DND-41 (cell line): ENCODE results near the gene NIT2.
A peak's percentile ranks its signal among the peaks of the same experiment; 100 is the strongest.
"Not testable (repeated sequence)": the region's sequence is repeated elsewhere in the genome, so short reads cannot be mapped to it uniquely, and the experiment has no call there.

ENCODE experiments used
- ATAC-seq: fragments of 200-7000 bp; cut with Tn5 transposase; 3 replicates; pipeline ENCODE4 v1.9.1; 2021; ENCODE audit warnings: low read depth; ENCODE audit not compliant: insufficient read depth
- DNase-seq: peaks from one replicate; pipeline ENCODE4 v3.0.0-alpha.2; 2020
- H2AFZ ChIP-seq: 2 replicates; pipeline ENCODE4 v1.6.0; 2012; ENCODE audit warnings: low read depth, low read length
- H3K27ac ChIP-seq: 2 replicates; pipeline ENCODE4 v1.5.1; 2012; ENCODE audit warnings: low read length, inconsistent platforms
- H3K27me3 ChIP-seq: fragments of 200-600 bp; sonication (generic); 2 replicates; pipeline ENCODE4 v1.6.0; 2012; ENCODE audit warnings: low read length, mild to moderate bottlenecking, inconsistent platforms; ENCODE audit not compliant: insufficient read depth, poor library complexity
- H3K36me3 ChIP-seq: 2 replicates; pipeline ENCODE4 v1.5.1; 2012; ENCODE audit warnings: low read length, inconsistent platforms; ENCODE audit not compliant: insufficient read depth
- H3K4me1 ChIP-seq: 2 replicates; pipeline ENCODE4 v1.5.1; 2012; ENCODE audit warnings: mild to moderate bottlenecking, low read length; ENCODE audit not compliant: insufficient read depth
- H3K4me2 ChIP-seq: 2 replicates; pipeline ENCODE4 v1.6.0; 2012; ENCODE audit warnings: mild to moderate bottlenecking, moderate library complexity, low read length, inconsistent platforms; ENCODE audit not compliant: insufficient read depth
- H3K4me3 ChIP-seq, 2 experiments: fragments of 200-600 bp in 1 of 2; shearing (Covaris generic) in 1 of 2; 2 replicates each; pipeline ENCODE4 v1.5.1; 2012 to 2016; ENCODE audit warnings: inconsistent platforms in 2 of 2, low read length in 2 of 2, mild to moderate bottlenecking in 2 of 2, low read depth in 1 of 2, moderate library complexity in 1 of 2
- H3K79me2 ChIP-seq: 2 replicates; pipeline ENCODE4 v1.6.0; 2012; ENCODE audit warnings: low read length, inconsistent platforms; ENCODE audit not compliant: insufficient read depth
- H3K9ac ChIP-seq: 2 replicates; pipeline ENCODE4 v1.6.0; 2012; ENCODE audit warnings: low read depth, mild to moderate bottlenecking, inconsistent platforms, low read length, moderate library complexity
- H3K9me3 ChIP-seq: 2 replicates; pipeline ENCODE4 v1.5.1; 2012; ENCODE audit warnings: low read length, moderate library complexity, mild to moderate bottlenecking, inconsistent platforms; ENCODE audit not compliant: insufficient read depth, severe bottlenecking
- H4K20me1 ChIP-seq: 2 replicates; pipeline ENCODE4 v1.6.0; 2012; ENCODE audit warnings: low read length; ENCODE audit not compliant: insufficient read depth
- EZH2 ChIP-seq: IDR thresholded peaks from 3 replicates; pipeline ENCODE4 v1.6.1; 2012; ENCODE audit warnings: borderline replicate concordance, low read depth, mild to moderate bottlenecking, moderate library complexity, low read length, inconsistent platforms; ENCODE audit not compliant: severe bottlenecking
- TF ChIP-seq, protein P1 (sequence below): IDR thresholded peaks from 2 replicates; pipeline ENCODE4 v1.5.1; 2012; ENCODE audit warnings: borderline replicate concordance, low read length, moderate library complexity, mild to moderate bottlenecking; ENCODE audit not compliant: poor library complexity, severe bottlenecking; ENCODE audit errors: extremely low read depth

The NIT2 gene

DNA sequence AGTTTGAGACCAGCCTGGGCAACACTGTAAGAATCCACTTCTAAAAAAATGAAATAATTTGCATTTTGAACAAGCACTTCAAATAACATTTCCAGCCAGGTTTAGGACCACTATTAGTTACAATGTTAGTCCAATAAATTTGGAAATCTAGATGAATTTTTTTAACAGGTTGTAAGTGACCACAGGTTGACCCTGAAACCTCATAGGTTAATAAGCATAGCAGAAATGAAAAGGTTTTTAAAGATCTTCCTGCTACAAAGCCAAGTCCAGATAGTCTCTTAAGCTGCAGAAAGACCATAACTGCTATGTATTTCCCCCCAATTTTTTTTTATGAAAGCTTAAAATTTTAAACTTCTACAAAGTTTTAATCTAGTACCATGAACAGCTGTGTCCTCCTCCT is 1.5 kb upstream of the NIT2 start:
- DNase-seq (no peak), ATAC-seq (no peak)
- H3K27me3 ChIP-seq = no peaks in the 10 kb centered on the region
- H4K20me1 ChIP-seq = no peaks in the 10 kb centered on the region
- H3K27ac ChIP-seq = no peak overlapping the region
- H3K4me1 ChIP-seq = peaks cover 23% of the 10 kb centered on the region
- 0 out of 2 replicates have a peak, but pooled peaks cover under 1% of the 10 kb centered on the region for H3K36me3 ChIP-seq
- H3K9ac ChIP-seq = no peak overlapping the region
- peaks cover 16% of the 10 kb centered on the region; the same call in 1 of the 2 replicates for H3K79me2 ChIP-seq
- no peak overlapping the region for H3K4me3 ChIP-seq
- H3K9me3 ChIP-seq = no peaks in the 10 kb centered on the region
- H2AFZ ChIP-seq = no peak overlapping the region
- no peak for TF ChIP-seq EZH2
- TF ChIP-seq, protein P1, sequence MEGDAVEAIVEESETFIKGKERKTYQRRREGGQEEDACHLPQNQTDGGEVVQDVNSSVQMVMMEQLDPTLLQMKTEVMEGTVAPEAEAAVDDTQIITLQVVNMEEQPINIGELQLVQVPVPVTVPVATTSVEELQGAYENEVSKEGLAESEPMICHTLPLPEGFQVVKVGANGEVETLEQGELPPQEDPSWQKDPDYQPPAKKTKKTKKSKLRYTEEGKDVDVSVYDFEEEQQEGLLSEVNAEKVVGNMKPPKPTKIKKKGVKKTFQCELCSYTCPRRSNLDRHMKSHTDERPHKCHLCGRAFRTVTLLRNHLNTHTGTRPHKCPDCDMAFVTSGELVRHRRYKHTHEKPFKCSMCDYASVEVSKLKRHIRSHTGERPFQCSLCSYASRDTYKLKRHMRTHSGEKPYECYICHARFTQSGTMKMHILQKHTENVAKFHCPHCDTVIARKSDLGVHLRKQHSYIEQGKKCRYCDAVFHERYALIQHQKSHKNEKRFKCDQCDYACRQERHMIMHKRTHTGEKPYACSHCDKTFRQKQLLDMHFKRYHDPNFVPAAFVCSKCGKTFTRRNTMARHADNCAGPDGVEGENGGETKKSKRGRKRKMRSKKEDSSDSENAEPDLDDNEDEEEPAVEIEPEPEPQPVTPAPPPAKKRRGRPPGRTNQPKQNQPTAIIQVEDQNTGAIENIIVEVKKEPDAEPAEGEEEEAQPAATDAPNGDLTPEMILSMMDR = no peak
- no peak overlapping the region for H3K4me2 ChIP-seq

DNA sequence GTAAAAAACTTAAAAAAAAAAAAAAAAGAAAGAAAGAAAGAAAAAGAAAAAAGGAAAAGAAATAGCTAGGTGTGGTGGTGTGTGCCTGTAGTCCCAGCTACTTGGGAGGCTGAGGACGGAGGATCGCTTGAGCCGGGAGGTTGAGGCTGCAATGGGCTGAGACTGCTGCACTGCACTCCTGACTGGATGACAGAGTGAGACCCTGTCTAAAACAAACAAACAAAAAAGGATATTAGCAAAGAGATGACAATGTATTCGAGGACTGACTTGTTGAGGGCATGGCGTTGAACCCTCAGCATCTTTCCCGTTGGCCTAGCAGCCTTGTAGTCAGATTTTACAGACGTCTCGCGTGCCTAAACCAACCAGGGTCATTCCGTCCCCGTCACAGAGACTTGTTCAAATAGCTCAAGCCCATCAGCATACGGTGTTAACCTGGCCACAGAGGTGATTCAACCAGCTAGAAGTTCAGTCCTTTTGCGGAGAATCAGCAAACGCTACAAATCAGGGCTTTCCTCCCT is 528 bp upstream of the NIT2 start:
- Histone ChIP-seq H3K27ac (peak overlapping the region; percentile 70), H3K4me2 (peak overlapping the region; percentile 85), H3K79me2 (peaks cover 16% of the 10 kb centered on the region; the same call in 1 of the 2 replicates), H3K4me1 (peaks cover 23% of the 10 kb centered on the region), H3K36me3 (peaks cover 10% of the 10 kb centered on the region), H3K4me3 (peak overlapping the region; percentile 37 to 89; a peak in 3 of 4 replicates), H3K9ac (peak overlapping the region; percentile 68), H2AFZ (peak overlapping the region; percentile 98), H3K9me3 (no peaks in the 10 kb centered on the region), H4K20me1 (no peaks in the 10 kb centered on the region), H3K27me3 (no peaks in the 10 kb centered on the region)
- TF ChIP-seq, protein P1 = no peak
- TF ChIP-seq EZH2 = no peak
- ATAC-seq = no peak; the same call in 1 of the 3 replicates
- DNase-seq = no peak

DNA sequence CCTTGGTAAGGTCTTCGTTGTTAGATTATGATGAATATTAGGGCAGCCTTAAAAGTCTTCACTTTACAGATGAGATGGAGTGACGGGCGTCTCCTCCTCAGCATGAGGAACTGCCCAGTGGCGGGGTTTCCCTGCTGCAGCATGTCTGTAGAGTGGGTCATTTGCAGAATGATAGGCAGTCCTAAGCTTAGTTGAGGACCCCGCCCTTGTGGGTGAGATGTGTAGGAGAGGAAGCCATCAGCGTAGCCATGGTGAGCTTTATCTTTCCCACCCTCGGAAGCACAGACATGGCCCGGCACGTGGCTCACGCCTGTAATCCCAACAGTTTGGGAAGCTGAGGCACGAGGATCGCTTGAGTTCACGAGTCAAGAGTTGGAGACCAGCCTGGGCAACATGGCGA is 877 bp downstream of the NIT2 start:
- Histone ChIP-seq H3K36me3 (peaks cover 24% of the 10 kb centered on the region), H4K20me1 (no peaks in the 10 kb centered on the region), H2AFZ (peak overlapping the region; percentile 98), H3K4me3 (peak overlapping the region; percentile 37 to 89; a peak in 3 of 4 replicates), H3K4me2 (peak overlapping the region; percentile 85), H3K27ac (peak overlapping the region; percentile 73), H3K27me3 (no peaks in the 10 kb centered on the region), H3K9me3 (no peaks in the 10 kb centered on the region), H3K79me2 (peaks cover 16% of the 10 kb centered on the region; the same call in 1 of the 2 replicates), H3K4me1 (peaks cover 23% of the 10 kb centered on the region), H3K9ac (peak overlapping the region; percentile 68)
- DNase-seq (peak; percentile 13), ATAC-seq (peak; percentile 17; the same call in 2 of the 3 replicates)
- TF ChIP-seq, protein P1 = no peak
- no peak for TF ChIP-seq EZH2

DNA sequence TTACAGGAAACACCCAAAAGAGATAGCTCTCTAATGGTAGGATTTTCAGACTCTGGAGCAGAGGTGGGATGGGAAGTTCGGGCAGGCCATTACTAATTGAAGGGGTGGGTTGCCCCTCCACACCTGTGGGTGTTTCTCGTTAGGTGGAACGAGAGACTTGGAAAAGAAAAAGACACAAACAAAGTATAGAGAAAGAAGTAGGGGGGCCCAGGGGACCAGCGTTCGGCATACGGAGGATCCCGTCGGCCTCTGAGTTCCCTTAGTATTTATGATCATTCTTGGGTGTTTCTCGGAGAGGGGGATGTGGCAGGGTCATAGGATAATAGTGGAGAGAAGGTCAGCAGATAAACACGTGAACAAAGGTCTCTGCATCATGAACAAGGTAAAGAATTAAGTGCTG is 1.7 kb downstream of the NIT2 start:
- peaks cover 16% of the 10 kb centered on the region; the same call in 1 of the 2 replicates for H3K79me2 ChIP-seq
- not testable (repeated sequence) for H4K20me1 ChIP-seq, ATAC-seq, DNase-seq, H3K9ac ChIP-seq, H3K9me3 ChIP-seq, H3K4me3 ChIP-seq, H2AFZ ChIP-seq, H3K27me3 ChIP-seq, H3K27ac ChIP-seq
- H3K4me1 ChIP-seq = peaks cover 23% of the 10 kb centered on the region
- H3K4me2 ChIP-seq = peak overlapping the region; percentile 85; the same call in 1 of the 2 replicates
- H3K36me3 ChIP-seq = peaks cover 32% of the 10 kb centered on the region
